Measurements from ENCODE around the gene MEIS2.
"Not testable (repeated sequence)": the region's sequence is repeated elsewhere in the genome, so short reads cannot be mapped to it uniquely, and the experiment has no call there.

MEIS2 gene

GRCh38 chr15:37010595-37010994, 89.8 kb downstream of the MEIS2 start:
- DNase-seq (ENCODE audit: extremely low read depth in 1 of 2, low read depth in 1 of 2), result no peak

- DNase-seq (ENCODE audit: extremely low read depth in 1 of 2, low read depth in 1 of 2), result no peak
These were observed 91.1 kb downstream of the MEIS2 start for GRCh38 chr15:37009288-37009687.

GRCh38 chr15:37008205-37008604, 92.1 kb downstream of the MEIS2 start:
- DNase-seq (ENCODE audit: extremely low read depth in 1 of 2, low read depth in 1 of 2), result no peak

GRCh38 chr15:37007301-37007700, 93.0 kb downstream of the MEIS2 start:
- no peak for DNase-seq (ENCODE audit: extremely low read depth in 1 of 2, low read depth in 1 of 2)

GRCh38 chr15:37004981-37005735, 95.2 kb downstream of the MEIS2 start:
- no peak for DNase-seq (ENCODE audit: extremely low read depth in 1 of 2, low read depth in 1 of 2)

GRCh38 chr15:37004373-37004869, 95.9 kb downstream of the MEIS2 start:
- no peak for DNase-seq (ENCODE audit: extremely low read depth in 1 of 2, low read depth in 1 of 2)

GRCh38 chr15:37002041-37002672, 98.2 kb downstream of the MEIS2 start:
- no peak for DNase-seq (ENCODE audit: extremely low read depth in 1 of 2, low read depth in 1 of 2)

GRCh38 chr15:37001417-37001816, 98.9 kb downstream of the MEIS2 start:
- no peak for DNase-seq (ENCODE audit: extremely low read depth in 1 of 2, low read depth in 1 of 2)

GRCh38 chr15:36999778-37000177, 100.6 kb downstream of the MEIS2 start:
- DNase-seq (ENCODE audit: extremely low read depth in 1 of 2, low read depth in 1 of 2), result no peak

GRCh38 chr15:36996538-36997181, 103.7 kb downstream of the MEIS2 start:
- DNase-seq (ENCODE audit: extremely low read depth in 1 of 2, low read depth in 1 of 2), result no peak

GRCh38 chr15:36996121-36996520, 104.2 kb downstream of the MEIS2 start:
- DNase-seq (ENCODE audit: extremely low read depth in 1 of 2, low read depth in 1 of 2), result no peak

GRCh38 chr15:36994790-36995189, 105.6 kb downstream of the MEIS2 start:
- DNase-seq (ENCODE audit: extremely low read depth in 1 of 2, low read depth in 1 of 2), result no peak

GRCh38 chr15:36992454-36992853, 107.9 kb downstream of the MEIS2 start:
- no peak for DNase-seq (ENCODE audit: extremely low read depth in 1 of 2, low read depth in 1 of 2)

GRCh38 chr15:36988947-36989346, 111.4 kb downstream of the MEIS2 start:
- no peak for DNase-seq (ENCODE audit: extremely low read depth in 1 of 2, low read depth in 1 of 2)

GRCh38 chr15:36982430-36982829, 117.9 kb downstream of the MEIS2 start:
- no peak for DNase-seq (ENCODE audit: extremely low read depth in 1 of 2, low read depth in 1 of 2)

- not testable (repeated sequence) for DNase-seq (ENCODE audit: extremely low read depth in 1 of 2, low read depth in 1 of 2)
These were observed 120.1 kb downstream of the MEIS2 start for GRCh38 chr15:36980281-36980680.

GRCh38 chr15:36978625-36979024, 121.7 kb downstream of the MEIS2 start:
- DNase-seq (ENCODE audit: extremely low read depth in 1 of 2, low read depth in 1 of 2), result no peak

GRCh38 chr15:36978126-36978525, 122.2 kb downstream of the MEIS2 start:
- no peak for DNase-seq (ENCODE audit: extremely low read depth in 1 of 2, low read depth in 1 of 2)

- DNase-seq (ENCODE audit: extremely low read depth in 1 of 2, low read depth in 1 of 2), result no peak
These were observed 122.7 kb downstream of the MEIS2 start for GRCh38 chr15:36977659-36978058.

- DNase-seq (ENCODE audit: extremely low read depth in 1 of 2, low read depth in 1 of 2), result no peak
These were observed 127.6 kb downstream of the MEIS2 start for GRCh38 chr15:36972704-36973103.

- no peak for DNase-seq (ENCODE audit: extremely low read depth in 1 of 2, low read depth in 1 of 2)
These were observed 129.8 kb downstream of the MEIS2 start for GRCh38 chr15:36970522-36970921.

GRCh38 chr15:36967929-36968328, 132.4 kb downstream of the MEIS2 start:
- no peak for DNase-seq (ENCODE audit: extremely low read depth in 1 of 2, low read depth in 1 of 2)
